HG02870 (cell line): ENCODE results near the gene ADGB.

ENCODE experiments used
- ATAC-seq: cut with Tn5 transposase; IDR thresholded peaks from one replicate; pipeline ENCODE4 v1.9.1; 2021; ENCODE audit warnings: mild to moderate bottlenecking, moderate library complexity; ENCODE audit not compliant: unreplicated experiment

Gene ADGB

GRCh38 chr6:146859795-146860495 lies 261.2 kb downstream of the ADGB start:
- no peak for ATAC-seq

- ATAC-seq = no peak
Measured at GRCh38 chr6:146860583-146860982, 261.8 kb downstream of the ADGB start.

GRCh38 chr6:146861029-146861563 lies 262.3 kb downstream of the ADGB start:
- no peak for ATAC-seq

GRCh38 chr6:146861716-146862115 lies 262.9 kb downstream of the ADGB start:
- ATAC-seq = no peak

- ATAC-seq = no peak
Measured at GRCh38 chr6:146862508-146862919, 263.7 kb downstream of the ADGB start.

- ATAC-seq = no peak
Measured at GRCh38 chr6:146864300-146864699, 265.5 kb downstream of the ADGB start.

- no peak for ATAC-seq
Measured at GRCh38 chr6:146864885-146865284, 266.1 kb downstream of the ADGB start.
